ENCODE data around the gene NPAS3. TPM values are rescaled to one million over a fixed set of nuclear protein-coding genes. Genes with fewer than 3 reads are reported as not detected.

NPAS3 gene
- total and polyA plus RNA-seq, 4 donors = 0.07 to 0.09 (median 0.08) TPM; not detected in 1

GRCh38 chr14:32940066-32940651 is 1.5 kb downstream of the NPAS3 start:
- Histone ChIP-seq H3K9ac (ENCODE audit: low read depth in 1 of 2, low read length in 2 of 2) (peak overlapping the region in 1 of 2 donors; percentile 58), H3K4me1 (ENCODE audit: control insufficient read depth in 4 of 4, insufficient read depth in 4 of 4, low read length in 3 of 4) (peaks cover 2 to 17% (median 4%) of the 10 kb centered on the region in 4 donors), H3K9me3 (ENCODE audit: control insufficient read depth in 4 of 4, low read length in 3 of 4) (no peaks in the 10 kb centered on the region), H3K4me3 (ENCODE audit: low read depth in 1 of 3, low read length in 3 of 3) (peak overlapping the region in 2 of 3 donors; percentile 40 to 83), H3K27me3 (ENCODE audit: control insufficient read depth in 4 of 4, insufficient read depth in 4 of 4, low read length in 3 of 4) (peaks cover 0 to 3% (median 2%) of the 10 kb centered on the region in 4 donors), H3K27ac (ENCODE audit: low read depth in 1 of 2, low read length in 2 of 2) (peak overlapping the region; percentile 55 to 65), H3K36me3 (ENCODE audit: control insufficient read depth in 4 of 4, insufficient read depth in 3 of 4, low read depth in 1 of 4, low read length in 3 of 4) (no peaks in the 10 kb centered on the region)
- no peak for DNase-seq (ENCODE audit: low spot score)
- no peak for TF ChIP-seq HNF4G (IDR thresholded peaks at IDR 0.05)
- TF ChIP-seq TAF1 (conservative IDR thresholded peaks at IDR 0.05) = no peak
- TF ChIP-seq, protein P1, sequence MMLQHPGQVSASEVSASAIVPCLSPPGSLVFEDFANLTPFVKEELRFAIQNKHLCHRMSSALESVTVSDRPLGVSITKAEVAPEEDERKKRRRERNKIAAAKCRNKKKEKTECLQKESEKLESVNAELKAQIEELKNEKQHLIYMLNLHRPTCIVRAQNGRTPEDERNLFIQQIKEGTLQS (IDR thresholded peaks at IDR 0.05) = no peak
- TF ChIP-seq FOXA2 (IDR thresholded peaks at IDR 0.05) = no peak
- TF ChIP-seq HNF4A (conservative IDR thresholded peaks at IDR 0.05) = no peak
- TF ChIP-seq FOXA1 (IDR thresholded peaks at IDR 0.05) = no peak
- TF ChIP-seq GABPA (IDR thresholded peaks at IDR 0.05 in 1 of 2, conservative IDR thresholded peaks at IDR 0.05 in 1 of 2) = no peak
- TF ChIP-seq CTCF (IDR thresholded peaks at IDR 0.05; ENCODE audit: low read depth, low read length, missing input control) = no peak
- TF ChIP-seq NR2F2 (IDR thresholded peaks at IDR 0.05) = no peak
- 29% methylated on average over 13 of the region's 13 CpGs for WGBS

- Histone ChIP-seq H3K27ac (ENCODE audit: low read depth in 1 of 2, low read length in 2 of 2) (no peak overlapping the region), H3K9ac (ENCODE audit: low read depth in 1 of 2, low read length in 2 of 2) (no peak overlapping the region), H3K36me3 (ENCODE audit: control insufficient read depth in 4 of 4, insufficient read depth in 3 of 4, low read depth in 1 of 4, low read length in 3 of 4) (no peaks in the 10 kb centered on the region), H3K4me1 (ENCODE audit: control insufficient read depth in 4 of 4, insufficient read depth in 4 of 4, low read length in 3 of 4) (peaks cover 2 to 14% (median 3%) of the 10 kb centered on the region in 4 donors), H3K27me3 (ENCODE audit: control insufficient read depth in 4 of 4, insufficient read depth in 4 of 4, low read length in 3 of 4) (peaks cover 0 to 3% (median 1%) of the 10 kb centered on the region in 4 donors), H3K4me3 (ENCODE audit: low read depth in 1 of 3, low read length in 3 of 3) (no peak overlapping the region), H3K9me3 (ENCODE audit: control insufficient read depth in 4 of 4, low read length in 3 of 4) (no peaks in the 10 kb centered on the region)
- WGBS = 67% methylated on average over 7 of the region's 7 CpGs
- DNase-seq (ENCODE audit: low spot score) = no peak
- TF ChIP-seq YY1 (IDR thresholded peaks at IDR 0.05) (no peak), RXRA (IDR thresholded peaks at IDR 0.05) (no peak)
Measured at GRCh38 chr14:32940711-32941667, 2.3 kb downstream of the NPAS3 start.

- no peak overlapping the region for H3K27ac ChIP-seq (ENCODE audit: low read depth in 1 of 2, low read length in 2 of 2)
- no peak overlapping the region for H3K9ac ChIP-seq (ENCODE audit: low read depth in 1 of 2, low read length in 2 of 2)
- no peak for TF ChIP-seq REST (IDR thresholded peaks at IDR 0.05)
- TF ChIP-seq JUND (IDR thresholded peaks at IDR 0.05) = no peak
- no peak for TF ChIP-seq GABPA (IDR thresholded peaks at IDR 0.05 in 1 of 2, conservative IDR thresholded peaks at IDR 0.05 in 1 of 2)
- TF ChIP-seq HNF4A (conservative IDR thresholded peaks at IDR 0.05) = no peak
- no peak for TF ChIP-seq RXRA (IDR thresholded peaks at IDR 0.05)
- no peak for TF ChIP-seq RAD21 (IDR thresholded peaks at IDR 0.05)
- no peak for TF ChIP-seq HNF4G (IDR thresholded peaks at IDR 0.05)
- TF ChIP-seq, protein P2, sequence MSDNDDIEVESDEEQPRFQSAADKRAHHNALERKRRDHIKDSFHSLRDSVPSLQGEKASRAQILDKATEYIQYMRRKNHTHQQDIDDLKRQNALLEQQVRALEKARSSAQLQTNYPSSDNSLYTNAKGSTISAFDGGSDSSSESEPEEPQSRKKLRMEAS (IDR thresholded peaks at IDR 0.05) = no peak
- TF ChIP-seq, protein P3, sequence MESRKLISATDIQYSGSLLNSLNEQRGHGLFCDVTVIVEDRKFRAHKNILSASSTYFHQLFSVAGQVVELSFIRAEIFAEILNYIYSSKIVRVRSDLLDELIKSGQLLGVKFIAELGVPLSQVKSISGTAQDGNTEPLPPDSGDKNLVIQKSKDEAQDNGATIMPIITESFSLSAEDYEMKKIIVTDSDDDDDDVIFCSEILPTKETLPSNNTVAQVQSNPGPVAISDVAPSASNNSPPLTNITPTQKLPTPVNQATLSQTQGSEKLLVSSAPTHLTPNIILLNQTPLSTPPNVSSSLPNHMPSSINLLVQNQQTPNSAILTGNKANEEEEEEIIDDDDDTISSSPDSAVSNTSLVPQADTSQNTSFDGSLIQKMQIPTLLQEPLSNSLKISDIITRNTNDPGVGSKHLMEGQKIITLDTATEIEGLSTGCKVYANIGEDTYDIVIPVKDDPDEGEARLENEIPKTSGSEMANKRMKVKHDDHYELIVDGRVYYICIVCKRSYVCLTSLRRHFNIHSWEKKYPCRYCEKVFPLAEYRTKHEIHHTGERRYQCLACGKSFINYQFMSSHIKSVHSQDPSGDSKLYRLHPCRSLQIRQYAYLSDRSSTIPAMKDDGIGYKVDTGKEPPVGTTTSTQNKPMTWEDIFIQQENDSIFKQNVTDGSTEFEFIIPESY (IDR thresholded peaks at IDR 0.05) = no peak
- TF ChIP-seq SP1 (IDR thresholded peaks at IDR 0.05) = no peak
- no peak for TF ChIP-seq FOXA1 (IDR thresholded peaks at IDR 0.05)
- no peak for TF ChIP-seq YY1 (IDR thresholded peaks at IDR 0.05)
- no peak for TF ChIP-seq TAF1 (conservative IDR thresholded peaks at IDR 0.05)
- H3K4me1 ChIP-seq (ENCODE audit: control insufficient read depth in 4 of 4, insufficient read depth in 4 of 4, low read length in 3 of 4) = peaks cover 2 to 14% (median 3%) of the 10 kb centered on the region in 4 donors
- no peaks in the 10 kb centered on the region for H3K9me3 ChIP-seq (ENCODE audit: control insufficient read depth in 4 of 4, low read length in 3 of 4)
- H3K4me3 ChIP-seq (ENCODE audit: low read depth in 1 of 3, low read length in 3 of 3) = no peak overlapping the region
- H3K36me3 ChIP-seq (ENCODE audit: control insufficient read depth in 4 of 4, insufficient read depth in 3 of 4, low read depth in 1 of 4, low read length in 3 of 4) = no peaks in the 10 kb centered on the region
- H3K27me3 ChIP-seq (ENCODE audit: control insufficient read depth in 4 of 4, insufficient read depth in 4 of 4, low read length in 3 of 4) = peaks cover 0 to 3% (median 0%) of the 10 kb centered on the region in 4 donors
- 71% methylated on average over 2 of the region's 2 CpGs for WGBS
- DNase-seq (ENCODE audit: low spot score) = no peak
Measured at GRCh38 chr14:32941668-32942065, 3.0 kb downstream of the NPAS3 start.

Measured in liver (tissue), 9 donors.